VCaP (cell line): ENCODE results near the gene LARGE1.

Source experiments
- H3K27ac ChIP-seq: fragments of 450-650 bp; 2 replicates; pipeline ENCODE4 v1.5.1; 2017
- TF ChIP-seq, protein P1 (sequence below): fragments of 450-650 bp; conservative IDR thresholded peaks from 2 replicates; pipeline ENCODE4 v1.5.1; 2017; ENCODE audit warnings: mild to moderate bottlenecking, moderate library complexity

Gene LARGE1

GRCh38 chr22:33440756-33441155 lies 479.5 kb downstream of the LARGE1 start:
- H3K27ac ChIP-seq: no peak overlapping the region
- TF ChIP-seq, protein P1, sequence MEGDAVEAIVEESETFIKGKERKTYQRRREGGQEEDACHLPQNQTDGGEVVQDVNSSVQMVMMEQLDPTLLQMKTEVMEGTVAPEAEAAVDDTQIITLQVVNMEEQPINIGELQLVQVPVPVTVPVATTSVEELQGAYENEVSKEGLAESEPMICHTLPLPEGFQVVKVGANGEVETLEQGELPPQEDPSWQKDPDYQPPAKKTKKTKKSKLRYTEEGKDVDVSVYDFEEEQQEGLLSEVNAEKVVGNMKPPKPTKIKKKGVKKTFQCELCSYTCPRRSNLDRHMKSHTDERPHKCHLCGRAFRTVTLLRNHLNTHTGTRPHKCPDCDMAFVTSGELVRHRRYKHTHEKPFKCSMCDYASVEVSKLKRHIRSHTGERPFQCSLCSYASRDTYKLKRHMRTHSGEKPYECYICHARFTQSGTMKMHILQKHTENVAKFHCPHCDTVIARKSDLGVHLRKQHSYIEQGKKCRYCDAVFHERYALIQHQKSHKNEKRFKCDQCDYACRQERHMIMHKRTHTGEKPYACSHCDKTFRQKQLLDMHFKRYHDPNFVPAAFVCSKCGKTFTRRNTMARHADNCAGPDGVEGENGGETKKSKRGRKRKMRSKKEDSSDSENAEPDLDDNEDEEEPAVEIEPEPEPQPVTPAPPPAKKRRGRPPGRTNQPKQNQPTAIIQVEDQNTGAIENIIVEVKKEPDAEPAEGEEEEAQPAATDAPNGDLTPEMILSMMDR: no peak

- TF ChIP-seq, protein P1: no peak
- H3K27ac ChIP-seq: no peak overlapping the region
Measured at GRCh38 chr22:33438273-33438672, 482.0 kb downstream of the LARGE1 start.

- TF ChIP-seq, protein P1: no peak
Measured at GRCh38 chr22:33431300-33431699, 489.0 kb downstream of the LARGE1 start.

DNA sequence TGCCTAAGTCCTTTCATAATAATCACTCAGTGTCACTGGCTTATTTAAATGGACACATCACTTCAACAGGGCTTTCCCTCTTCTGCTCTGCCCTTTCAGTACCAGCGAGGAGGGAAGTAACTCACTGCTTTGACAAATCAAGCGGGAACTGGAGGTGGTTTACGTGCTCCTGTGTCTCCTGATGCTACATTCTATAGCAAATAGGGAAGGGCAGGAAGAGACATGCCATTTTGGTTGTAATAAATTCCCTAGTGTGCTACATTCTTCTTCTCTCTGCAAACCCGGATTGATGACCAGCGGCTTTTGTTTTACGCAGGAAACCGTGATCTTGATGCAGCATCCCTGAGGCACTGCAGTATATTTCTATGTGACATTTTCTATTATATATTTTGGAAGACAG lies 491.0 kb downstream of the LARGE1 start:
- TF ChIP-seq, protein P1: no peak
- no peak overlapping the region for H3K27ac ChIP-seq

More at GRCh38 chr22:33431300-33431699, 489.0 kb downstream of the LARGE1 start:
- H3K27ac ChIP-seq: no peak overlapping the region

- H3K27ac ChIP-seq: no peak overlapping the region
- TF ChIP-seq, protein P1: no peak
Measured at GRCh38 chr22:33427461-33427860, 492.8 kb downstream of the LARGE1 start.

DNA sequence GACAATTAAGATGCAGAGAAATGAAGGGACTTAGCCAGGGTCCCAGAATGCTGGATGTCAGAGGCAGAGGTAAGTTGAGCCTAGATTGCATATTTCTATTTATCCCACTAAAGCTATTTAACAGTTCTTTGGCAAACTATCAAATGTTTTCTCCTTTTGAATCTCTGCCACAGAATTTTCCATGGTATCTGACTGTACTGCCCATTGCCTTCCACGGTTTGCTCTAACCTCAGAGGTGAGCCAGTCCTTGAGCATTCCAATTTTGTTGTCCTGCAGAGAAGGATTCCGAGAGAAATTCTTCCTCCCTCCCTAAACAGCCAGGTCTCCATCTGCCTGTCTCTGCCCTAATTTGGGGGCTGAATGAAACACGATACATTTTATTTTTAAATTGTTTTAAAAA lies 493.8 kb downstream of the LARGE1 start:
- TF ChIP-seq, protein P1: no peak
- no peak overlapping the region for H3K27ac ChIP-seq

DNA sequence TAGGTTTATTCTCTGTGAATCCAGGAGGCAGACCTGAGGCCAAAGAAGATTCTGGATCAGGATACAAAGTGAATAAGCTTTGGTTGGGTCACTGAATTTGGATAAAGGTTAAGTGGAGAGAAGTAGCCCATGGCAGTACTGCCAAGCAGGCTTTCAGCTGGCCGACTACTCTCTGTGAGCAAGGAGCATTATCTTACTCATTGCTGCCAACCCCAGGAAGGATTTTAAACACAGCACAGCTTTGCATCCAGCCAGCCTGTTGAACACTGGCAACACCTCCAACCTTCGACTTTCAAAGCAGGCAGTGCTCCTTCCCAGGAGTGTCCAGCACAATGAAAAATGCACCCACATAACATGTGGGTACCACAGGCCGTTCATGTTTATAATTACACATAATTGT lies 498.4 kb downstream of the LARGE1 start:
- TF ChIP-seq, protein P1: no peak
- H3K27ac ChIP-seq: no peak overlapping the region

DNA sequence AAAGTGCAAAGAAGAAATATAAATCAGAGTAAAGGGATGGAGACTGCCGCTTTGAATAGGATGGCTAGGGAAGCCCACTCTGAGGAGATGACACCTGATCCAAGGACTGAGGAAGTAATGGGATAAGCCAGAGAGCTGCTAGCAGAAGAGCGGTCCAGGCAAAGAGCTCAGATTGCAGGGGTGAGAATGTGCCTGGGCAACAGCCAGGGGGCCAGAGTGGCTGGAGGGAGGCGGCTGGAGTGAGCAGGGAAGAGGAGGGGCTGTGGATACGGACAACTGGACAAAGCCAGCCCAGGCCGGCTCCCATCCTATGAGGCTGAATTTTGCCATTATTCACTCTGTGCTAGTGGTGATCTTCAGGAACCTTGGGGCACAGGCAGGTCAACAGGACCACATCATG lies 501.8 kb downstream of the LARGE1 start:
- H3K27ac ChIP-seq: no peak overlapping the region
- TF ChIP-seq, protein P1: no peak
